ENCODE results near the gene CTDNEP1. TPM values are rescaled to one million over a fixed set of nuclear protein-coding genes. Genes with fewer than 3 reads are reported as not detected.
A peak's percentile ranks its signal among the peaks of the same experiment; 100 is the strongest.

The CTDNEP1 gene
- polyA plus RNA-seq, 3 donors, result 145 to 149 (median 146) TPM

GRCh38 chr17:7234083-7234951 lies 17.2 kb downstream of the CTDNEP1 start, which contains the start of gene DVL2:
TSS of gene DVL2 (minus strand) at chr17:7234517. CDS start at chr17:7234262, 255 bp downstream.
- peak; percentile 95 for DNase-seq

- no peak for DNase-seq
Measured at GRCh38 chr17:7233701-7234082, 17.8 kb downstream of the CTDNEP1 start.

DNA sequence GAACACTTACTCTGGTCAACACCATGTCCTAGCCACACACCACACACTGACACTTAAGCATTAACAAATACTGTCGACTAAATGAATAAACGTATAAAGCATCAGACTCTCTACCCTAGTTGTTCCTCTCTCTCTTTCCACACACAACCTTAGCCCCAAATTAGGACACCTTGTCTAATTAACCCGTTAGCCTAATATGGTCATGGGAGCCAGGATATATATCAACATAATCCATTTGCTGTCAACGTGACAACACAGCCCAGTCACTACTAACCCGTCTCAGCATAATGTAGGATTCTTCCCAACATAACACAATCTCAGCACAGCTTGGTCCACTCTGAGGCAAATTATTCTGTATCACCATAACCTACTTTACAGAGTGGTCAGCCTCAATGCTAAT lies 19.4 kb downstream of the CTDNEP1 start:
- no peak for DNase-seq

GRCh38 chr17:7229504-7229903 lies 22.0 kb downstream of the CTDNEP1 start:
- no peak for DNase-seq

GRCh38 chr17:7228920-7229319 lies 22.6 kb downstream of the CTDNEP1 start:
- no peak for DNase-seq

GRCh38 chr17:7226721-7227710 lies 24.5 kb downstream of the CTDNEP1 start:
- DNase-seq, result no peak

DNA sequence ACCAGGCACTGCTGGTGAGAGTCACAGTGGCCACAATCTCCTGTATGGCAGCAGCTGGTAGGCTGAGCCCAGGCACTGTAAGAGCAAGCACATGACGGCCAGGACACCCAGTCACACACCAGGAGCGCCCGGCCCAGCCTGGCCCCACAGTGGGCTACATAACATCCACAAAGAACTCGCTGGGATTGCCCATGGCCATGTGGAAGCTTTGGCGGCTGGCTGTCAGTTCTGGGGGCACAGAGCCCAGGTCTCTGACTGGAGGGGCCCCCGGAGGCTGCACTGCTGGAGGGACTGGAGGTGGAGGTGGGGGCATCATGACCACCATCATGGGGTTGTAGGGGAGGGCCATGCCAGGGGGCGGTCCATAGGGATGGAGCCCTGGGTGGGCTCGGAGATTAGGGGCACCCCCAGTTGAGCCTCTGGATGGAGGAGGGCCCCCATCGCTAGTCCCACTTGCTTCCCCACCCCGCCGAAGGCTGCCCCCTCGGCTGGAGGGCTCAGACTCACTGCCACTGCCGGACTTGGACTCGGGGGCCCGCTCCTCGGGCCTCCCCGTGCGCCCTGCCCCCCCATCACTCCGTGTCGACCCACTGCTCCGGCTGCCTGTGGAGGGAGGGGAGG lies 25.7 kb downstream of the CTDNEP1 start:
- DNase-seq, result no peak

GRCh38 chr17:7224661-7225111 lies 26.8 kb downstream of the CTDNEP1 start:
- DNase-seq, result no peak

GRCh38 chr17:7224110-7224509 lies 27.4 kb downstream of the CTDNEP1 start:
- DNase-seq, result no peak

GRCh38 chr17:7223375-7223774 lies 28.2 kb downstream of the CTDNEP1 start:
- no peak for DNase-seq

DNA sequence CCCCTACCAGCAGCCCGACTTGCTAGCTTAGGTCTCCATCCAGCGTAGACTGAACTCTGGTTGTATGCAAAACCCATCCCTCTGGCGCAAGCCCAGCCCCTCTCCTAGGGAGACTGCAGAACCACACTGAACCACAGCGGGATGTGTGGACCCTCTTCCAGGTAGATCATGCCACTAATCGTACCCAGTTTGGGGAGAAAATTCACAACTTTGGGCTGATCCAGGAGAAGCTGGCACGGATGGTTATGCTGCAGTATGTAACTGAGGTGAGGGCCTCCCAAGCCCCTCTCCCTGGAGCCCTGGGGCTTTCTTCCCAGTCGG lies 28.6 kb downstream of the CTDNEP1 start:
- DNase-seq, result no peak

GRCh38 chr17:7222093-7222971 lies 29.2 kb downstream of the CTDNEP1 start:
- no peak for DNase-seq

GRCh38 chr17:7221278-7222092 lies 30.0 kb downstream of the CTDNEP1 start:
- no peak for DNase-seq

DNA sequence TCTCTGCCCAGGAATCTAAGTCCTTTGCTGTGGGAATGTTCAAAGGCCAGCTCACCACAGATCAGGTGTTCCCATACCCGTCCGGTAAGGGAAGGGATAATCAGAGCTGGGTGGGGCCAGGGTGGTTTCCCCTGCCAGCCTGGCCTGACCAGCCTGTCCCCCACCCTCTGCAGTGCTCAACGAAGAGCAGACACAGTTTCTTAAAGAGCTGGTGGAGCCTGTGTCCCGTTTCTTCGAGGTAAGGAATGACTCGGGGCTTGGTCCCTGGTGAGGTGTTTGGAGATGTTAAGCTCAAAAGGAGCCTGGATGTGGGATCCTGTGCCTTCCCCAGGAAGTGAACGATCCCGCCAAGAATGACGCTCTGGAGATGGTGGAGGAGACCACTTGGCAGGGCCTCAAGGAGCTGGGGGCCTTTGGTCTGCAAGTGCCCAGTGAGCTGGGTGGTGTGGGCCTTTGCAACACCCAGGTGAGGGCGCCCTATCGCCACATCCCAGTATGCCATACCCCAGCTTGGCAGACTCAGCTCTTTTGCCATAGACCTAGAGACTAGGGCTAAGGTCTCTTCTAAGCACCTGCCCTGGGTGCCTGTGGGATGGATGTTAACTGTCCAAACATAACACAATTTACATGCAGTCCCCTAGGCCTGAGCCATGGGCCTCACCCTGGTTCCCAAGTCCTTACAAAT lies 30.8 kb downstream of the CTDNEP1 start:
- DNase-seq, result no peak

DNA sequence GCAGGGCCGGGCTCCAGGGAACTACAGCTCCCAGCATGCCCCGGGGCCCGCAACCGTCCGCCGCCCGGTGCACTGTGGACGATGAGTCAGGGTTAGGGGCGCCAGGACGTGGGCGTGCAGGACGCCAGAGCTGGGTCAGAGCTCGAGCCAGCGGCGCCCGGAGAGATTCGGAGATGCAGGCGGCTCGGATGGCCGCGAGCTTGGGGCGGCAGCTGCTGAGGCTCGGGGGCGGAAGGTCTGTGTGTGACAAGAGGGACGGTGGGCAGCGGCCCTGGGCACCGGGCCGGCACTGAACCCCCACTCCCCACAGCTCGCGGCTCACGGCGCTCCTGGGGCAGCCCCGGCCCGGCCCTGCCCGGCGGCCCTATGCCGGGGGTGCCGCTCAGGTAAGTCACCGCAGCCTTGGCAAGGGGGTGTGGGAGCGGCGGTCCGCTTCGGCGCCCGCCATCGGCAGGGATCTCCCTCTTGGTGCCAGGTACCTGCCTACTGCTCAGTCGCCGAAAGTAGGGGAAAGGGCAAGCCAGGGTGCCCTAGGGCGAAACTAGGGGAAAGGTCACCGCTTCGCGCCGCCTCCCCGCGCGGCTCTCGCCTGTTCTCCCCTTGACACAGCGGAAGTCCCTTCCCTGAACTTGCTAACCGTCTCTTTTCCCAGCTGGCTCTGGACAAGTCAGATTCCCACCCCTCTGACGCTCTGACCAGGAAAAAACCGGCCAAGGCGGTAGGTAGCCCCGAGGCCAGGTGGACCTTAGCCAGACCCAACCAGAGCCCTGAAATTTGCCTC lies 31.5 kb downstream of the CTDNEP1 start, which contains the start of the genes ACADVL and DLG4:
TSS of gene ACADVL (plus strand) at position 127 of the 781 bp plus-strand sequence. CDS start at position 174, 47 bp downstream.
TSS of gene DLG4 (minus strand) at position 25 of the 781 bp plus-strand sequence.
- DNase-seq, result peak; percentile 89

- no peak for DNase-seq
Measured at GRCh38 chr17:7219229-7219811, 32.2 kb downstream of the CTDNEP1 start.

- DNase-seq, result no peak
Measured at GRCh38 chr17:7218758-7219157, 32.8 kb downstream of the CTDNEP1 start.

DNA sequence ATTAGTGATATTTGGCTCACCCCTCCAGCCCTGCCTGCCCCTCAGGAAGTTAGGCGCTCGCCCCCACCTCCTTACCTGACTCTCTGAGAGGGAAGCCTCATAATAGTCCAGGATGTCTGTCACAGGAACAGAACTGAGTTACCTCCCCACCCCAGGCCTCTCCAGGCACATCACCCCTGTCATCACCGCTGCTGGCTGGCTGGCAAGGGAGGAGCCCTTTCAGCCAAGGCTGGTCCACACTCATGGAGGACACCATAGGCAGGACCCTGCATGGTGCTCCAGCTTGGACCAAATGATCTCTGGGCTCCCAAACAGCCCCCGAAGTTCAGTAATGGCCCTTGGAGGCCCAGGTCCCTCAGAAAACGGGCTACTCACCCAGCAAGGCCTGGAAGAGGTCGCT lies 33.4 kb downstream of the CTDNEP1 start:
- no peak for DNase-seq
